KOPT-K1 (cell line): ENCODE data around the gene ZNF579.

Experiments used
- H3K27ac ChIP-seq: fragments of 200-600 bp; sonication (generic); 2 replicates; pipeline ENCODE4 v1.5.1; 2016; ENCODE audit warnings: antibody characterized with exemption, mild to moderate bottlenecking, low read depth, low read length; ENCODE audit not compliant: poor library complexity, severe bottlenecking
- H3K36me3 ChIP-seq: fragments of 200-600 bp; sonication (generic); 2 replicates; pipeline ENCODE4 v1.5.1; 2017; ENCODE audit warnings: antibody characterized with exemption, mild to moderate bottlenecking, low read length, moderate library complexity; ENCODE audit not compliant: insufficient read depth
- H3K9me3 ChIP-seq: fragments of 200-600 bp; sonication (generic); 2 replicates; pipeline ENCODE4 v1.5.1; 2017; ENCODE audit warnings: antibody characterized with exemption, low read length, mild to moderate bottlenecking; ENCODE audit not compliant: insufficient read depth, poor library complexity, severe bottlenecking

The ZNF579 gene

DNA sequence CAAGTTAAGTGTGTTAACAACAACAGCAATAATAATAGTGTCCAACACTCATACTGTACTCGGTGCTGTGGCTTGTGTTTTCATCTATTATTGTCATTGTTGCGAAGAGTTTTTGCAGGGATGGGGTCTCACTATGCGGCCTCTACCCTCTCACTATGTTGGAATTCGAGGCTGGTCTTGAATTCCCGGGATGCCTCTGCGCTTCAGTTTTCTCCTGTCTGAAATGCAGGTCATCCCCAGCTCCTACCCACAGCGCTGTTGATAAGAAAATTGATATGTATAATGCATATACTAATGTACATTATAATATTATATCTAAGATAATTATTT is 30.4 kb downstream of the ZNF579 start:
- Histone ChIP-seq H3K27ac (no peak overlapping the region), H3K36me3 (no peaks in the 10 kb centered on the region), H3K9me3 (no peaks in the 10 kb centered on the region)

DNA sequence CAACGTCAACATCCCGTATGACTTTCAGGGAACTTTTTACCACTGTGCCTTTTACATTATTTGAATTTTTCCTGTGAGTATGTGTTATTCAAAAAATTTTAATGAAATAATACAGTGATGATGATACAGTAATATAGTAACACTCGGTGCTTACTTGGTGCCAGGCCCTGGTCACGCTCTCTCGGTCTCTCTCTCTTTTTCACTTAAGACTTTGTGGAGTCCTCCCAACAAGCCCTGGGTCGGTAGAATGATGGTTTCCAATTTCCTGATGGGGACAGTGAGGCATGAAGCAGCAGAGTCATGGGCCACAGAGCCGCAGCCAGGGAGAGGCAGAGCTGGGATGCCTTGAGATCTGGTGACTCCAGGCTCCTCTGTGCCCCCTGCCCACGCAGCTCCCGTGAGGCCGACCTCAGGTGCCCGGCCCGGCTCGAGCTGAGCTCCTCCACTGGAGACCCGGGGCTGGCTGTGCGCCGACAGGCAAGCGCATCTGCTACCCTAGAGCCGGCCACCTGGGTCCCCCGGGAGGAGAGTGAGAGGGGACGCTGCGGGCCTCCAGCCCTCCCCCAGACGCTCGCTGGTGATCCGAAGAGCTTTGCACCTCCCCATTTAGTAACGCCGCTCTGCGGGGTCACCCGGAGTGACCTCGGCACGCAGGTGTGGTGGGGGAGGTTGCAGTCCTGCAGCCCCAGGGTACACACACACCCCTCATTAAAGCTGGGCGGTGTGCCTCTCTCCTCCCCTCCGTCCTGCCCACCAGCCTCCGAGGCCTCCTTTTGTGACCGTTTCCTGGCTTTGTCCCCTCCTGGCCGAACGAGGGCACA is 30.9 kb downstream of the ZNF579 start:
- Histone ChIP-seq H3K36me3 (no peaks in the 10 kb centered on the region), H3K9me3 (no peaks in the 10 kb centered on the region), H3K27ac (no peak overlapping the region)

DNA sequence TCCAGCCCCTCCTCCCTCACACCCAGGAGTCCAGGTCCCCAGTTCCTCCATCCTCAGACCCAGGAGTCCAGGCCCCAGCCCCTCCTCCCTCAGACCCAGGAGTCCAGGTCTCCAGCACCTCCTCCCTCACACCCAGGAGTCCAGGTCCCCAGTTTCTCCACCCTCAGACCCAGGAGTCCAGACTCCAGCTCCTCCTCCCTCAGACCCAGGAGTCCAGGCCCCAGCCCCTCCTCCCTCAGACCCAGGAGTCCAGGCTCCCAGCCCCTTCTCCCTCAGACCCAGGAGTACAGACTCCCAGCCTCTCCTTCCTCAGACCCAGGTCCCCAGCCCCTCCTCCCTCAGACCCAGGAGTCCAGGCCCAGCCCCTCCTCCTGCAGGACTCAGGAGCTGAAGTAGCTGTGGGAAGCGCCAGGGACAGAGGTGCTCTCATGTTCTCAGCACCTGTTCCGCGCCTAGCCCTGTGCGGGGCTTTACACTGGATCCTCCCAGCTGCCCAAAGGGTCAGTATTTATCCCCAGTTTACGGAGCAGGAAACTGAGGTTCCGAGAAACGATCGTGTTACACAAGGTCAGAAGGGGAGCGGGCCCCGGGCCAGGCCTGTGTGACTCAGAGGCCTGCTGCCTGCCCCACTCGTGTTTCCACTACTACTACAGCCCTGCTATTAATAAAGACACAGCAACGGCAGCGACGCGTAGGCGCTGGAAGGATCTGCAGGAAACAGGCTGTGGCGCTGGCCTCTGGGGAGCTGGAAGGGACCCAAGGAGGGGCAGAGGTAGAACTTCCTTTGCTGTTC is 33.6 kb downstream of the ZNF579 start:
- Histone ChIP-seq H3K36me3 (no peaks in the 10 kb centered on the region), H3K9me3 (no peaks in the 10 kb centered on the region), H3K27ac (no peak overlapping the region)

DNA sequence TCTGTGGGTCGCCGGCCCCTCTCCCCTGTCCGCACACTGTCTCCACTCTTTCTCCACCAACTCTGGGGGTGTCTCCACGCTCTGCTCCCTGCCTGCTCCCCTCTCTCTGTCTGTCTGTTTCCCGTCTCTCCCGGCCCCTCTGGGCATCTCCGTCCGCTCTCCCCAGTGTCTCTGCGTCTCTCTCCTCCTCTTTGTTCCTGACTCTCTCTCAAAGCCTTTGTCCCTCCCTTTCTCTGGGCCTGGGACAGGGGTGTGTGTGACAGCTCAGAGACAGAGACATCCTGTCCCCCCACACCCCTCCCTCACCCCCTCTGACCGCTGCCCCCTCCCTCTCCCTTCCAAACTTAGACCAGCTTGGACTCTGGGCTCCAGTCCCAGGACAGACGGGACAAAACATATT is 34.6 kb downstream of the ZNF579 start:
- no peaks in the 10 kb centered on the region for H3K36me3 ChIP-seq
- H3K9me3 ChIP-seq: no peaks in the 10 kb centered on the region
- H3K27ac ChIP-seq: no peak overlapping the region

DNA sequence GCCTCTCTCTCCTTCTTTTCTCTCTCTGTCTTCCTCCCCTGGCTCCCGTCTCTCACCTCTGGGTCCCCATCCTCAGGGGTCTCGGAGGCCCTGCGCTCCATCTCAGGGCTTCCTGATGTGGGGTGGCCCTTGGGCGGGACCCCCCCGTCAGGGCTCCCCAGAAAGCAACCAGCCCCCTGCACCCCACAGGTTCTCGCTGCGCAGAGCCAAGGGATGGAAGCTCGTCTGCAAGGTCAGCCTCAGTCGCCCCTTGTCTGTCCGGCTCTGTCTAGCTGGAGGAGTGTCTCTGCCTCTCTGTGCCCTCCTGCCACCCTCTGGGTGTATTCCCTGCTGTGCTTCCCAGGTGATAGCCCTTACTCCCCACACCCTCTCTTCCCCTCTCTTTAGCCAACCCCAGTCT is 35.2 kb downstream of the ZNF579 start, which contains the start of gene SBK3:
Gene SBK3 (minus strand): TSS at position 101 of the 400 bp plus-strand sequence. CDS start 0 bp downstream, at position 101.
- no peaks in the 10 kb centered on the region for H3K9me3 ChIP-seq
- H3K27ac ChIP-seq: no peak within 1 kb of the TSS
- no peaks in the 10 kb centered on the region for H3K36me3 ChIP-seq

DNA sequence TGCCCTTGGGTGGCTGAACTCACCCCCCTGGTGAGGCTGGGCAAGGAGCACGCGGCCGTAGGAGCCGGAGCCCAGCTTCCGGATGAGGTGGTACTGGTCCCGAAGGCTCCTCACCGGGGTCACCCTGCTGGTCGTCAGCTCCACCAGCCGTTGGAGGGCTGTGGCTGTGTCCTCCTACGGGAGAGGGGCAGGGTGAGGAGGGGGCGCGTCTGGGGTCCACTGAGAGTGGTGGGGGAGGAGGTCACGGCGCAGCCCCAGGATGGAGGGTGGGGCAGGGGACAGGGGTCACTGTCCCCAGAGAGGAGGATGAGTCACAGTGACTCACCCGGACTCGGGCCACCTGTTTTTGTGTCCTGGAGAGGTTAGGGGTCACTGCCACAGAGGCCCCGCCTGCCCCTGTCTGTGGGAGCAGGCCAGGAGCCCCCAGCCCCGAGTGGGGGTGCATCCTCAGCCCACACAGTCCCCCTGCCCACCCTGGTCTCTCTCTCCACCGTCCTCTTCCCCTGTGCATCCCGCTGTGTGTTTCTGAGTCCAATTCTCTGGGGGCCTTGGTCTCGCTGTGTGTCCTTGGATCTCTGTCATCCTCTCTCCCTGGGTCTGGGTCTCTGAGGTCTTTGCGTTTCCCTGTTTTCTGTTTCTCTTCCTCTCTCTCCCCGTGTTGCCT is 35.7 kb downstream of the ZNF579 start:
- H3K9me3 ChIP-seq: no peaks in the 10 kb centered on the region
- no peak overlapping the region for H3K27ac ChIP-seq
- H3K36me3 ChIP-seq: no peaks in the 10 kb centered on the region

DNA sequence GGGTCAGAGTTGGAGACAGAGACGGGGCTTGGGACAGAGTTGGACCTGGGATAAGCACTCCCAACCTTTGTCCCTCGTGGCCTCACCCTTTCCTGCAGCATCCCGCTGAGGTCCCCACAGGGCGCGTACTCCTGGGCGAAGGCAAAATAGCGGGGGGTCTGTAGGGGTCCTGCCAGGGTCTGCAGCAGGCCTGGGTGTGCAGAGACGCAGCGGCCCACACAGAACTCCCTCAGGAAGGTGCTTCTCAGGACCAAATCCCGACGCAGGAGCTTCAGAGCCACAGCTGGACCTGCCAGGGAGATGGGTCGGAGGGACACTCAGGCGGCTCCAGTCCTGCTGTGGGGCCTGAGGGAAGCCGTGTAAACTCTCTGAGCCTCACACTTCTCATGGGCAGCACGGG is 36.6 kb downstream of the ZNF579 start:
- Histone ChIP-seq H3K27ac (no peak overlapping the region), H3K36me3 (no peaks in the 10 kb centered on the region), H3K9me3 (no peaks in the 10 kb centered on the region)

DNA sequence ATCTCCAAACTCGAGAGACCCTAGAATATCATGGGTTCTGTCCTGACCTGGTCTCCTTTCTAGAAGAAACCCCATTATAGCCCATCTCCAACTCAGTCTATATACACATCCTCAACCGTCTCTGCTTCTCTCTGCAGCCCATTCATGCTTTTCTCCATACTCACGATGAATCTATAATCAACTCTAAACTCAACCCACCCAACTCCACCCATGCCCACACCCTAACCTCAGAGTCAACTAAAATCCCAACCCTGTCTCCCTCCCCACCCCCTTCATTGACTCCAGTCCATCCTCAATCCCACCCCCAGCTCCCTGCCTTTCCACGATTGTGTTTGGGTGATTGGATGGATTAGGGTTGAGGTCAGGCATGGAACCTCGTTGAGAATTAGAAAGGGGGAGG is 37.1 kb downstream of the ZNF579 start:
- Histone ChIP-seq H3K36me3 (no peaks in the 10 kb centered on the region), H3K27ac (no peak overlapping the region), H3K9me3 (no peaks in the 10 kb centered on the region)

DNA sequence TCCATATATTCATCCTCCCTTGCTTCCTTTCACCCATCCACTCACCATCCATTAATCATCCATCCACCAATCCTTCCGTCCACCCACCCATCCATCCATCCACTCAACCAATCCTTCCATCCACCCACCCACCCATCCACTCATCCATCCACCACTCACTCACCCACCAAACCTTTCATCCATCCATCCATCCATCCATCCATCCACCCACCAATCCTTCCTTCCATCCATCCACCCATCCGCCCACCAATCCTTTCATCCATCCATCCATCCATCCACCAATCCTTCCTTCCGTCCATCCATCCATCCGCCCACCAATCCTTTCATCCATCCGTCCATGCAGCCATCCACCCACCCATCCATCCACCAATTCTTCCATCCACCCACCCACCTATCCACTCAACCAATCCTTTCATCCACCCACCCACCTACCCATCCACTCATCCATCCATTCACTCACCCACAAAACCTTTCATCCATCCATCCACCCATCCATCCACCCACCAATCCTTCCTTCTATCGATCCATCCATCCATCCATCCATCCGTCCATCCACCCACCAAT is 38.3 kb downstream of the ZNF579 start:
- H3K27ac ChIP-seq: no peak overlapping the region
- no peaks in the 10 kb centered on the region for H3K9me3 ChIP-seq
- no peaks in the 10 kb centered on the region for H3K36me3 ChIP-seq

DNA sequence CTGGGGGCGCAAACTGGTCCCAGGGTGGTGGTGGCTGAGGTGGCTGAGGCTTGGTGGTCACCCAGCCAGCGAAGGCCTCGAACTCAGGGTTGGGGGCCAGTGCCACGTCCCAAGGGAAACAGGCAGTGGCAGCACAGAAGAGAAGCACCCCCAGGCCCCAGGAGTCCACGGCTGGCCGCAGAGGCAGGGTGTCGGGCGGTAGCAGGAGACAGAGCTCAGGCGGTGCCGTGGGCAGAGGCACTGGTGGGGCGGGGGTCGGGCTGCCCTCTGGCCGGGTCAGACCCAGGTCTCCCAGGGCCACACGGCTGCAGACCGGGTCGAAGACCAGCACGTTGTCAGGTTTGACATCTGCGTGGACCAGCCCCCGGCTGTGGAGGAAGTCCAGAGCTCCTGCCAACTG is 39.6 kb downstream of the ZNF579 start:
- H3K9me3 ChIP-seq: no peaks in the 10 kb centered on the region
- no peaks in the 10 kb centered on the region for H3K36me3 ChIP-seq

DNA sequence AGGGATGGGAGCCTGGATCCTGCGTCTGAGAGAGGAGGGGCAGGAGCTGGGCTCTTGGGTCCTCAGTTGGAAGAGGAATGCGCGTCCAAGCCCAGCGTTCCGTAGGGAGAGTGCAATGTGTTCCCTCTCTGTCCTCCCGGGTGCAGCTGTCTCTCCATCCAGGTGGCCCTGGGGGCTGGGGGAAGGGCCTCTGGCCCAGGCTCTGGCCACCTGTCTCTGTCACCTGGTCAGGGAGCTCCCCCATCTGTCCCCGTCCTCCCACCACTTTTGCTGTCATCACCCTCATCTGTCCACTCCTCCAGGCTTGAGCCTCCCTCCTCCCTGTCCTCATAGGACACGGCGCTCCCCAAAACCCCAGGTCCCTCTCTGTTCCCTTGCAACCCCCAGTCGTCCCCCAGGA is 40.0 kb downstream of the ZNF579 start:
- Histone ChIP-seq H3K36me3 (no peaks in the 10 kb centered on the region), H3K9me3 (no peaks in the 10 kb centered on the region), H3K27ac (no peak overlapping the region)

More for the DNA sequence above, 39.6 kb downstream of the ZNF579 start:
- no peak overlapping the region for H3K27ac ChIP-seq

DNA sequence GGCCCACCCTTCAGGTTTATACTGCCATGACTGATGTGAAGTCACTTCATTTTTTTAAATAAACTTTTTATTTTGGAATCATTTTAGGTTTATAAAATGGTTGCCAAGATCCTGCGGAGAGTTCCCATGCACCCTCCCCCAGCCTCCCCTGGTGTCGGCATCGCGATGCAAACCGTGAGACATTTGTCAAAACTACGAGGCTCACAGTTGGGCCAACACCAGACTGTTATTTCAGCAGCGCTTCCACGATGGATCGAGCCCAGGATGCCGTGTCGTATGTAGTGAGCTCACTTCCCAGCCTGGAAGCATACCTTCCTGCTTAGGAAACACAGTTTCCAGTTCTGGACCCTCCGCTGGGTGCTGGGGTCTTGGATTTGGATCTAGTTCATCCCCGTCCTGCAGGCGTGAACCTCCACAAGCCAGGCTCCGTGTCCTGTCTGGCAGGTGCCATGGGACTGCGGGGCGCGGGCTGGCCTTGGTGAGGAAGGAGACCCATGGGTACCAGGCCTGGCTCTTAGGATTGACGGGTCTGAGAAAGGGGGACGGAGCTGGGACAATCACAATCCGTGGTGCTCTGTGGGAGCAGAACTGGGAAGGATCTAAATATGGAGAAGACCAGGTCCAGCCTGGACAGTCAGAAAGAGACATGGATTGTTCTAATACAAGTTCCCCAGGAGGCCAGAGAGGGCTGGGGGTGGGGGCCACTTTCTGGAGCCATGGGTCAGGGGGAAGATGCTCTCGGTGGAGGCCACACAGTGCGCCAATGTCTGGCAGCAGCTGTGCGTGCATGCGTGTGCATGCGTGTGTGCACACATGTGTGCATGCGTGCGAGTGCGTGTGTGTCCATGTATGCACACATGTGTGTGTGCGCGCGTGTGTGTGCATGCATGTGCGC is 41.3 kb downstream of the ZNF579 start:
- H3K9me3 ChIP-seq: no peaks in the 10 kb centered on the region
- H3K36me3 ChIP-seq: no peaks in the 10 kb centered on the region
- no peak overlapping the region for H3K27ac ChIP-seq

DNA sequence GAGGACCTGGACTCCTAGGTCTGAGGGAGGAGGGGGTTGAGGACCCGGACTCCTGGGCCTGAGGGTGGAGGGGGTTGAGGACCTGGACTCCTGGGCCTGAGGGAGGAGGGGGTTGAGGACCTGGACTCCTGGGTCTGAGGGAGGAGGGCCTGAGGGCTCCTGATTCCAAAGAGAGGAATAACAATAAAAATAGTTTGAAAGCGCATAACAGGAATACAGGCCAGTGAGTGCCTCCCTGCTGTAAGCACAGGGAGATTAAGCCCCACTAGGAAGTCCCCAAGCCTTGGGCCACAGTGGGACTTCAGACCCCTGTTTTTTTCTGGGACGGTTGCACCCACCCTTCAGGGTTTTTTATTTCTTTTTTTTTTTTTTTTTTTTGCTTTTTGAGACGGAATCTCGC is 42.5 kb downstream of the ZNF579 start:
- Histone ChIP-seq H3K36me3 (no peaks in the 10 kb centered on the region), H3K9me3 (no peaks in the 10 kb centered on the region), H3K27ac (no peak overlapping the region)

DNA sequence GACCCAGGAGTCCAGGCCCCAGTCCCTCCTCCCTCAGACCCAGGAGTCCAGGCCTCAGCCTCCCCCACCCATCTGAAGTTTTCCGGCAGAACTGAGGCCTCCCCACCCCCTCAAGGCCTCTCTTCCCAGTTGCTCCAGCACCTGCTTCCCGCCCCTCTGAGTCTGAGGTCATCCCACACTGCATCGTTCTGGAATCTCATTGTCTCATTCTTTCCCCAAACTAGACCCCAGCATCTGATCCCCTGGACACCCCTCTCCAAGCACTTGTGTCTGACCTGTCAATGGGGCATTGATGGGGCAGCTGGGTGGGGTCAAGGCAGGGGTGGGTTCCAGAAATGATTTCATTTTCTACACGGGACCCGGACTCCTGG is 42.9 kb downstream of the ZNF579 start:
- H3K36me3 ChIP-seq: no peaks in the 10 kb centered on the region
- no peak overlapping the region for H3K27ac ChIP-seq
- H3K9me3 ChIP-seq: no peaks in the 10 kb centered on the region
